Bronchial epithelial cell (primary cell): Measurements from ENCODE around the gene DAB1. TPM values are rescaled to one million over a fixed set of nuclear protein-coding genes. Genes with fewer than 3 reads are reported as not detected.
A peak's percentile ranks its signal among the peaks of the same experiment; 100 is the strongest.

Experiments
- DNase-seq: peaks from one replicate; pipeline ENCODE4 v3.0.0-alpha.2; 2010; ENCODE audit warnings: low read depth
- FAIRE-seq: peaks from 2 replicates; lab custom pipeline; 2011; peaks lifted over from hg19 to GRCh38; lab: Jason Lieb, UNC
- H3K27me3 ChIP-seq: 2 replicates; pipeline ENCODE4 v1.5.1; 2011; ENCODE audit warnings: low read length; ENCODE audit not compliant: control insufficient read depth, insufficient read depth
- H3K36me3 ChIP-seq: 2 replicates; pipeline ENCODE4 v1.5.1; 2011; ENCODE audit warnings: low read length; ENCODE audit not compliant: control insufficient read depth, insufficient read depth
- H3K4me3 ChIP-seq: 2 replicates; pipeline ENCODE4 v1.5.1; 2011; ENCODE audit warnings: mild to moderate bottlenecking, low read depth, low read length, control low read depth
- CTCF ChIP-seq: IDR thresholded peaks from 2 replicates; pipeline ENCODE4 v1.5.1; 2011; ENCODE audit warnings: mild to moderate bottlenecking, moderate library complexity, low read length, control low read depth, inconsistent platforms; ENCODE audit not compliant: insufficient read depth, severe bottlenecking
- total RNA-seq: library from RNA; depleted of rRNA; stranded (reverse); fragments of >200 nt; gene quantifications from 2 replicates; pipeline ENCODE4 v1.2.1, GENCODE V29; 2014

Gene DAB1
- total RNA-seq, 1 donor from 2014 or later: not detected

GRCh38 chr1:57134803-57135202 lies 289.1 kb downstream of the DAB1 start:
- H3K4me3 ChIP-seq: no peak overlapping the region
- H3K36me3 ChIP-seq: no peaks in the 10 kb centered on the region
- H3K27me3 ChIP-seq: no peaks in the 10 kb centered on the region
- TF ChIP-seq CTCF: no peak
- peak; percentile 70 for DNase-seq
- no peak for FAIRE-seq

DNA sequence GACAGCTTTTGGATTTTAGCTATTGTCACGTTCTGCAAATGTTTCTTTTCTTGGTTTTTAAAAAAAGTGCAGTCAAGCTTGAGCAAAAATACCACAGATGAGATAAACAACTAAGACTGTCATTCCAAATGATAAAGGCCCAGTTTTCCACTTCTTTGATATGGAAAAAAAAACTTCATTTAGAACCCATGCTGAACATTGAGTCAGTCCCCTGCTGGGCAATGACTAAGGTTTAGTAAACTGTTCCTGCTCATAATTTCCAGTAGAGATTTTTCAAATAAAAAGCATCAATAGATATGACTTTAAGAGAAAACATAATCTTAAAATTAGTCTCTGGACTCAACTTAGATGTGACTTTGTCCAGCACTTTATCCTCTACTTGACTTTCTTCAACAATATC lies 290.2 kb downstream of the DAB1 start:
- DNase-seq (peak; percentile 65), FAIRE-seq (no peak)
- H3K4me3 ChIP-seq: no peak overlapping the region
- no peak for TF ChIP-seq CTCF
- H3K27me3 ChIP-seq: no peaks in the 10 kb centered on the region
- no peaks in the 10 kb centered on the region for H3K36me3 ChIP-seq

GRCh38 chr1:57132993-57133622 lies 290.8 kb downstream of the DAB1 start:
- H3K27me3 ChIP-seq: no peaks in the 10 kb centered on the region
- TF ChIP-seq CTCF: no peak
- FAIRE-seq: no peak

GRCh38 chr1:57131701-57132394 lies 292.0 kb downstream of the DAB1 start:
- no peak for TF ChIP-seq CTCF
- DNase-seq (peak; percentile 92), FAIRE-seq (no peak)

More at GRCh38 chr1:57132993-57133622, 290.8 kb downstream of the DAB1 start:
- H3K4me3 ChIP-seq: no peak overlapping the region
- DNase-seq: peak; percentile 58
- H3K36me3 ChIP-seq: no peaks in the 10 kb centered on the region

GRCh38 chr1:57131257-57131656 lies 292.6 kb downstream of the DAB1 start:
- DNase-seq: no peak
- no peaks in the 10 kb centered on the region for H3K27me3 ChIP-seq
- no peak for TF ChIP-seq CTCF
- H3K36me3 ChIP-seq: no peaks in the 10 kb centered on the region
- no peak overlapping the region for H3K4me3 ChIP-seq
- no peak for FAIRE-seq

More at GRCh38 chr1:57131701-57132394, 292.0 kb downstream of the DAB1 start:
- Histone ChIP-seq H3K27me3 (no peaks in the 10 kb centered on the region), H3K36me3 (no peaks in the 10 kb centered on the region), H3K4me3 (no peak overlapping the region)
